ENCODE results near the gene HNRNPR. TPM values are rescaled to one million over a fixed set of nuclear protein-coding genes. Genes with fewer than 3 reads are reported as not detected.

Gene HNRNPR
- total RNA-seq, 2 experiments from 2014 or later, result 190 to 203 TPM

DNA sequence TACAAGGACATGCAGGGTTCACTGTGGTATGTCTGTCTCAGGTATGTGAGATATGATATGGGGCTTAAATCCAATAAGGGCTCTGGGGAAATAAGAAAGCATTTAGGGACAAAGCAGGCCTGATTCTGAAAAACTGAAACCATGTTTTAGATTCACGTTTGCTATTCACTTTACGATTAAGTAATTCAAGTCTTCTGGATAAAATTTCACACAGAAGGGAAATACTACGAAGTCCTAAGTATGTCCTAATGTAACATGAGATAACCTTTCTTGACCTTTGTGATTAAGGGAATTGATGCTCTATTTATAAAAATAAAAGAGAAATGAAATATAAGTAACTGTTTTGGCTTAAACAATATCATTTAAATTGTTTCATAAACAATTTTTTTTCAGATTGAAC, 55.4 kb downstream of the HNRNPR start:
- H3K27me3 Mint-ChIP-seq, result no peaks in the 10 kb centered on the region
- POLR2A ChIA-PET, result interaction anchor here (0.6 kb wide), 1 partner anchor 79 kb away, joined by 4 read pairs; no protein-coding TSS in a partner anchor
- TF ChIP-seq, protein P1, sequence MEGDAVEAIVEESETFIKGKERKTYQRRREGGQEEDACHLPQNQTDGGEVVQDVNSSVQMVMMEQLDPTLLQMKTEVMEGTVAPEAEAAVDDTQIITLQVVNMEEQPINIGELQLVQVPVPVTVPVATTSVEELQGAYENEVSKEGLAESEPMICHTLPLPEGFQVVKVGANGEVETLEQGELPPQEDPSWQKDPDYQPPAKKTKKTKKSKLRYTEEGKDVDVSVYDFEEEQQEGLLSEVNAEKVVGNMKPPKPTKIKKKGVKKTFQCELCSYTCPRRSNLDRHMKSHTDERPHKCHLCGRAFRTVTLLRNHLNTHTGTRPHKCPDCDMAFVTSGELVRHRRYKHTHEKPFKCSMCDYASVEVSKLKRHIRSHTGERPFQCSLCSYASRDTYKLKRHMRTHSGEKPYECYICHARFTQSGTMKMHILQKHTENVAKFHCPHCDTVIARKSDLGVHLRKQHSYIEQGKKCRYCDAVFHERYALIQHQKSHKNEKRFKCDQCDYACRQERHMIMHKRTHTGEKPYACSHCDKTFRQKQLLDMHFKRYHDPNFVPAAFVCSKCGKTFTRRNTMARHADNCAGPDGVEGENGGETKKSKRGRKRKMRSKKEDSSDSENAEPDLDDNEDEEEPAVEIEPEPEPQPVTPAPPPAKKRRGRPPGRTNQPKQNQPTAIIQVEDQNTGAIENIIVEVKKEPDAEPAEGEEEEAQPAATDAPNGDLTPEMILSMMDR (IDR thresholded peaks at IDR 0.05), result no peak
- ATAC-seq, result no peak
- no peaks in the 10 kb centered on the region for H3K4me1 Mint-ChIP-seq (ENCODE audit: low read depth)
- no peak overlapping the region for H3K4me3 Mint-ChIP-seq
- no peaks in the 10 kb centered on the region for H3K9me3 Mint-ChIP-seq
- H3K27ac Mint-ChIP-seq, result no peak overlapping the region
- CTCF ChIA-PET, result no interaction called here
- H3K36me3 Mint-ChIP-seq (ENCODE audit: low read depth), result peaks cover 13% of the 10 kb centered on the region
- intact Hi-C loops (cut with micrococcal nuclease), result no loop called here
- DNase-seq, result no peak

DNA sequence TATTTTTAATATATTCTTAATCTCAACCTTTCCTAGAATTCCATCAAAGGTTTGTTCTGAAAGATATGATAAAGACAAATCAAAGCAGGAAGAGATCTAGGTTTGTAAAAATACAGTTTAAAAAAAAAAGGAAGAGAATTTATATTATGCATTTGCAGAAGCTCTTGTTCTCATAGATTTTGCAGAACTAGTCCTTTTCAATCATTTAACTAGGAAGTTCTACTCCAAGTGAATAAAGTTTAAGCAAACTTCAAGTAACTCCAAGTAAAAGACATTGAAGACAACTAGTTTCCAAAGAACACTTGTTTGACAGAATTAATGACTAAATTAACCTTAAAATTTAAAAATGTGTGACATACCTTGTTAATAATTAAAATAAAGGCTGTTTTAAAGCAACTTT, 55.9 kb downstream of the HNRNPR start:
- ATAC-seq (no peak), DNase-seq (no peak)
- Mint-ChIP-seq H3K36me3 (ENCODE audit: low read depth) (peaks cover 14% of the 10 kb centered on the region), H3K9me3 (no peaks in the 10 kb centered on the region), H3K27me3 (no peaks in the 10 kb centered on the region), H3K4me1 (ENCODE audit: low read depth) (no peaks in the 10 kb centered on the region), H3K27ac (no peak overlapping the region), H3K4me3 (no peak overlapping the region)
- intact Hi-C loops (cut with micrococcal nuclease), result no loop called here
- TF ChIP-seq, protein P1 (IDR thresholded peaks at IDR 0.05), result no peak
- ChIA-PET POLR2A (interaction anchor here (0.6 kb wide), 1 partner anchor 80 kb away, joined by 4 read pairs; no protein-coding TSS in a partner anchor), CTCF (no interaction called here)

DNA sequence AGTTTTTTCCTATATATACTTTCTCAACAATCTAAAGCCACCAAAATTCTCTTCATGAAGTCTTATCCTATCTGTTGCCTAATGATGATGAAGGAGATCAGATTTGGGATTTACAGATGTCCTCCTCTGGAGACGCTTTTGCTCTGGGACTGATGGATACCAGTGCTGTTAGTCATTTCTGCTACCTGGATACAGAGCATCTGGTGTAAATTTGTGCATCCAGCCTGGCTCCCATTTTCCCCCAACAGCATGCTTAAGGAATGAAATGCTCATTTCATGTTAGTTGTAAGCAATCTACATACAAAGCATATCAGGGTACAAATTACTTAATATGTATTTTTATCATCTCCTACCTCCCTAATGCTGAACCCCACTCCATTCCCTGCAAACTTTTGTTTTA, 57.7 kb downstream of the HNRNPR start:
- no peak overlapping the region for H3K4me3 Mint-ChIP-seq
- TF ChIP-seq, protein P1 (IDR thresholded peaks at IDR 0.05), result no peak
- ATAC-seq (no peak), DNase-seq (no peak)
- no peaks in the 10 kb centered on the region for H3K4me1 Mint-ChIP-seq (ENCODE audit: low read depth)
- H3K36me3 Mint-ChIP-seq (ENCODE audit: low read depth), result peaks cover 18% of the 10 kb centered on the region
- no peak overlapping the region for H3K27ac Mint-ChIP-seq
- intact Hi-C loops (cut with micrococcal nuclease), result no loop called here
- H3K27me3 Mint-ChIP-seq, result no peaks in the 10 kb centered on the region
- ChIA-PET POLR2A (no interaction called here), CTCF (no interaction called here)
- no peaks in the 10 kb centered on the region for H3K9me3 Mint-ChIP-seq

DNA sequence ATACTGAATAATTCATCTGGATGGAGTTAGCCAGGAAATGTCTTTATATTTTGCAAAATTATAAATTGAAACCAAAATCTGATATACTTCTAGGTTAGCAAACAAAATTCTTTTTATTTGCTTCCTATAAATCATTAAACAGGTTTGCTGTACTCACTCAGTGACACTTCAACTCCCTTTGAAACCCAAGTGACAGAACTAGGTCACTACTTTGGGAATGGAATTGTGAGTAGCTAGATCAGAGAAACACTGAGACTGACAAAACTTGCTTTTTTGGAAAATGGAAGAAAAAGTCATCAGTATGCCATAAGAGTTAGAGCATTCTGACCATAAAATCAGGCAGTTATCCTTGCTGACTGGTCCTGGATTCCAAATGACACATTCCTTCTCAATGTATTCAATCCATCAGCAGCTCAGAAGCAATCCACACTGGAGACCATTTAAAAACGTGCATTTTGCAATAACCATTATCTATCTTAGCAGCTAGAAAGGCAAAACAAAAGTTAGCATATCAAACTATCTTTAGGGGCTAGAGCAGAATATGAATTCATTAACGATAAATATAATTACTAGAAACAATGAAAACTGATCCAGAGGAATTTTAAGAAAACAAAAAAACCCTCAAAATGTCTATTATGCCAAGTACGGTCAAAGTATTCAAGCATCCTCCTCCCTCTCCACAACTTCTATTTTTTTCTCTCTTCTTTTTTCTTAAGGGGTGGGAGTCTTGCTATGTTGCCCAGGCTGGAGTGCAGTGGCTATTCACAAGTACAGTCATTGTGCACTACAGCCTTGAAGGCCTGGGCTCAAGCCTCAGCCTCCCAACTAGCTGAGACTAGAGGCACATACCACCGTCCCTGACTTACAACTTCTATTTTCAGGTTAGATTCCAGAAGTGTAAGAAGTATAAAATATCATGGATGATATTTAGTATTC, 60.1 kb downstream of the HNRNPR start:
- DNase-seq (no peak), ATAC-seq (no peak)
- POLR2A ChIA-PET, result interaction anchor here (0.6 kb wide), 1 partner anchor 947 kb away, joined by 3 read pairs; no protein-coding TSS in a partner anchor
- Mint-ChIP-seq H3K4me3 (no peak overlapping the region), H3K27me3 (no peaks in the 10 kb centered on the region), H3K36me3 (ENCODE audit: low read depth) (peaks cover 24% of the 10 kb centered on the region), H3K9me3 (no peaks in the 10 kb centered on the region), H3K27ac (no peak overlapping the region), H3K4me1 (ENCODE audit: low read depth) (no peaks in the 10 kb centered on the region)
- intact Hi-C loops (cut with micrococcal nuclease), result no loop called here
- TF ChIP-seq, protein P1 (IDR thresholded peaks at IDR 0.05), result no peak
- CTCF ChIA-PET, result interaction anchor here (1.5 kb wide), 1 partner anchor 185 kb away, joined by 3 read pairs; no protein-coding TSS in a partner anchor

DNA sequence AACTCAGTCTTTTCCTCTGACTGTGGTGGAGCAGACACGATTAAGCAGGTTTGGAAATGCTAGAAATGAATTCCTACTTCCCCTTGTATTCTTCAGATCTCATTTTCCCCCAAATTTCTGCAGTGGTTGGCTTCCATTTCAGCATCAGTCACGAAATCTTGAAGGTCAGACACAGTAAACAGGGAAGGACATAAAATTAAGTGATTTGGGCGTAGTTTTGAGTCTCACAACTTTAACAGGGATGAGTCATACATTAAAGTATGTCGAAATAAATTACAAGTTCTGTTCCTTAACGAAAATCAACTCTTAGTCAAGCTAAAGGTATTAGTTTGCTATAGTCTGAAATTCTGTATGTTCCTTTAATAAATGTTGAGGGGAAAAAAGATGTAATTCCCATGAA, 61.1 kb downstream of the HNRNPR start:
- Mint-ChIP-seq H3K27ac (no peak overlapping the region), H3K9me3 (no peaks in the 10 kb centered on the region), H3K36me3 (ENCODE audit: low read depth) (peaks cover 24% of the 10 kb centered on the region), H3K4me1 (ENCODE audit: low read depth) (no peaks in the 10 kb centered on the region), H3K27me3 (no peaks in the 10 kb centered on the region), H3K4me3 (no peak overlapping the region)
- POLR2A ChIA-PET, result interaction anchor here (0.6 kb wide), 1 partner anchor 948 kb away, joined by 3 read pairs; no protein-coding TSS in a partner anchor
- TF ChIP-seq, protein P1 (IDR thresholded peaks at IDR 0.05), result no peak
- CTCF ChIA-PET, result interaction anchor here (1.5 to 1.7 kb wide), 2 partner anchors 121 to 184 kb away, joined by 3 to 4 read pairs; no protein-coding TSS in a partner anchor
- DNase-seq, result no peak
- no peak for ATAC-seq
- intact Hi-C loops (cut with micrococcal nuclease), result no loop called here

Measured in activated CD8-positive, alpha-beta T cell treated with anti-CD3 and anti-CD28 coated beads for 36 hours (primary cell).